Activated B cell treated with CpG ODN at 0.5 μM for 24 hours (primary cell): ENCODE results near the gene U2SURP. TPM values are rescaled to one million over a fixed set of nuclear protein-coding genes. Genes with fewer than 3 reads are reported as not detected.

Source experiments
- ATAC-seq: fragments of 200-7000 bp; cut with Tn5 transposase; one replicate; pipeline ENCODE4 v1.10.0; 2021; ENCODE audit warnings: low read depth, mild to moderate bottlenecking, moderate library complexity
- CTCF ChIA-PET: fragments of 350-600 bp; sonication (Branson Sonifier 250); formaldehyde crosslinking; loops from one replicate; lab custom pipeline; 2021; ENCODE audit warnings: antibody characterized with exemption; lab: Charles Lee
- POLR2A ChIA-PET: fragments of 350-600 bp; sonication (Branson Sonifier 250); formaldehyde crosslinking; loops from one replicate; lab custom pipeline; 2021; ENCODE audit warnings: antibody characterized with exemption; lab: Charles Lee
- DNase-seq: peaks from one replicate; pipeline ENCODE4 v3.0.0; 2022
- H3K27ac Mint-ChIP-seq: one replicate; pipeline ENCODE4 v1.8.0; 2020; ENCODE audit warnings: mixed read lengths
- H3K27me3 Mint-ChIP-seq: one replicate; pipeline ENCODE4 v1.8.0; 2021; ENCODE audit warnings: mixed read lengths
- H3K36me3 Mint-ChIP-seq: one replicate; pipeline ENCODE4 v1.8.0; 2021; ENCODE audit warnings: low read depth, mixed read lengths
- H3K4me1 Mint-ChIP-seq: one replicate; pipeline ENCODE4 v1.8.0; 2021; ENCODE audit warnings: mixed read lengths
- H3K4me3 Mint-ChIP-seq: one replicate; pipeline ENCODE4 v1.8.0; 2020; ENCODE audit warnings: mild to moderate bottlenecking, mixed read lengths
- H3K9me3 Mint-ChIP-seq: one replicate; pipeline ENCODE4 v1.8.0; 2020; ENCODE audit warnings: mixed read lengths
- CTCF ChIP-seq: fragments of 200-600 bp; IDR thresholded peaks from one replicate; pipeline ENCODE4 v1.8.0; 2022; ENCODE audit warnings: antibody characterized with exemption, mild to moderate bottlenecking
- intact Hi-C: fragments of 100-400 bp; cut with micrococcal nuclease; formaldehyde crosslinking; loops from one replicate; pipeline ENCODE4 v1.15.1; 2024
- total RNA-seq: library from RNA; stranded (reverse); gene quantifications from 2 replicates; pipeline ENCODE4 v1.2.3, GENCODE V29; 2022

The U2SURP gene
- total RNA-seq, 1 donor from 2014 or later, result 131 TPM

- Mint-ChIP-seq H3K27ac (no peak overlapping the region), H3K9me3 (no peaks in the 10 kb centered on the region)
- CTCF ChIA-PET, result no interaction called here
These were observed 29.1 kb upstream of the U2SURP start for GRCh38 chr3:142972092-142972753.

GRCh38 chr3:142973217-142974009 lies 28.0 kb upstream of the U2SURP start:
- Mint-ChIP-seq H3K27ac (no peak overlapping the region), H3K9me3 (no peaks in the 10 kb centered on the region), H3K27me3 (peaks cover 26% of the 10 kb centered on the region), H3K4me3 (no peak overlapping the region), H3K4me1 (no peaks in the 10 kb centered on the region), H3K36me3 (no peaks in the 10 kb centered on the region)
- ATAC-seq (no peak), DNase-seq (no peak)
- no peak for TF ChIP-seq CTCF
- POLR2A ChIA-PET, result no interaction called here
- CTCF ChIA-PET, result no interaction called here
- intact Hi-C loops, result no loop called here

More at GRCh38 chr3:142972092-142972753, 29.1 kb upstream of the U2SURP start:
- Mint-ChIP-seq H3K36me3 (no peaks in the 10 kb centered on the region), H3K4me3 (no peak overlapping the region), H3K4me1 (no peaks in the 10 kb centered on the region), H3K27me3 (peaks cover 25% of the 10 kb centered on the region)
- ATAC-seq (no peak), DNase-seq (no peak)
- POLR2A ChIA-PET, result no interaction called here
- intact Hi-C loops, result no loop called here
- TF ChIP-seq CTCF, result no peak

- intact Hi-C loops, result no loop called here
- H3K27ac Mint-ChIP-seq, result no peak overlapping the region
- H3K4me3 Mint-ChIP-seq, result no peak overlapping the region
- ATAC-seq (no peak), DNase-seq (no peak)
- peaks cover 22% of the 10 kb centered on the region for H3K27me3 Mint-ChIP-seq
- no peak for TF ChIP-seq CTCF
- H3K4me1 Mint-ChIP-seq, result no peaks in the 10 kb centered on the region
- CTCF ChIA-PET, result interaction anchor here (0.6 kb wide), 1 partner anchor 12 kb away, joined by 3 read pairs; no protein-coding TSS in a partner anchor
- POLR2A ChIA-PET, result interaction anchor here (0.6 kb wide), 1 partner anchor 801 kb away, joined by 3 read pairs; no protein-coding TSS in a partner anchor
- no peaks in the 10 kb centered on the region for H3K36me3 Mint-ChIP-seq
- no peaks in the 10 kb centered on the region for H3K9me3 Mint-ChIP-seq
These were observed 25.9 kb upstream of the U2SURP start for GRCh38 chr3:142975316-142975995.

- Mint-ChIP-seq H3K36me3 (no peaks in the 10 kb centered on the region), H3K4me3 (no peak overlapping the region), H3K27me3 (peaks cover 14% of the 10 kb centered on the region), H3K9me3 (no peaks in the 10 kb centered on the region), H3K27ac (no peak overlapping the region), H3K4me1 (no peaks in the 10 kb centered on the region)
- no peak for ATAC-seq
- ChIA-PET POLR2A (no interaction called here), CTCF (no interaction called here)
- DNase-seq, result no peak
- intact Hi-C loops, result no loop called here
- TF ChIP-seq CTCF, result no peak
These were observed 24.6 kb upstream of the U2SURP start for GRCh38 chr3:142976621-142977398.
